Measurements from ENCODE around the gene ATP10A.

DNA sequence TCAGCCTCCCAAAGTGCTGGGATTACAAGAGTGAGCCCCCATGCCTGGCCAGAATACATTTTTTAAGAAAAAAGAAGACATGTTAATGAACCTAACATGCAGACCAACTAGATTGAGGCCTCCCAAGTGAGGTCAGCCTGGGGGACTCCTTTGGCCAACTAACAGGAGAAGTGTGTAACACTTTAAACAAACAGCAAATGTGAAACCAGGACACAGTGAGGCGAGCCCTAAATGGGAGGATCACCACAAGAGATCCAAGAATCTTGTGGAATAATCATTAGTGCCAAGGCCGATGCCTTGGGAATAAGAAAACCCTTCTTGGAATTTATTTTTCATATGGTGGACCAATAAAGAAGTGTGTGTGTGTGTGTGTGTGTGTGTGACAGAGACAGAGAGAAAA, 73.9 kb downstream of the ATP10A start:
- no peak for TF ChIP-seq POLR2AphosphoS5 (IDR thresholded peaks at IDR 0.05; ENCODE audit: low read depth, low read length)
- TF ChIP-seq, protein P1, sequence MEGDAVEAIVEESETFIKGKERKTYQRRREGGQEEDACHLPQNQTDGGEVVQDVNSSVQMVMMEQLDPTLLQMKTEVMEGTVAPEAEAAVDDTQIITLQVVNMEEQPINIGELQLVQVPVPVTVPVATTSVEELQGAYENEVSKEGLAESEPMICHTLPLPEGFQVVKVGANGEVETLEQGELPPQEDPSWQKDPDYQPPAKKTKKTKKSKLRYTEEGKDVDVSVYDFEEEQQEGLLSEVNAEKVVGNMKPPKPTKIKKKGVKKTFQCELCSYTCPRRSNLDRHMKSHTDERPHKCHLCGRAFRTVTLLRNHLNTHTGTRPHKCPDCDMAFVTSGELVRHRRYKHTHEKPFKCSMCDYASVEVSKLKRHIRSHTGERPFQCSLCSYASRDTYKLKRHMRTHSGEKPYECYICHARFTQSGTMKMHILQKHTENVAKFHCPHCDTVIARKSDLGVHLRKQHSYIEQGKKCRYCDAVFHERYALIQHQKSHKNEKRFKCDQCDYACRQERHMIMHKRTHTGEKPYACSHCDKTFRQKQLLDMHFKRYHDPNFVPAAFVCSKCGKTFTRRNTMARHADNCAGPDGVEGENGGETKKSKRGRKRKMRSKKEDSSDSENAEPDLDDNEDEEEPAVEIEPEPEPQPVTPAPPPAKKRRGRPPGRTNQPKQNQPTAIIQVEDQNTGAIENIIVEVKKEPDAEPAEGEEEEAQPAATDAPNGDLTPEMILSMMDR (IDR thresholded peaks at IDR 0.05 in 2 of 3, conservative IDR thresholded peaks at IDR 0.05 in 1 of 3; ENCODE audit: borderline replicate concordance in 1 of 3, insufficient read depth in 1 of 3, low read depth in 2 of 3, low read length in 2 of 3) = no peak
- TF ChIP-seq, protein P2, sequence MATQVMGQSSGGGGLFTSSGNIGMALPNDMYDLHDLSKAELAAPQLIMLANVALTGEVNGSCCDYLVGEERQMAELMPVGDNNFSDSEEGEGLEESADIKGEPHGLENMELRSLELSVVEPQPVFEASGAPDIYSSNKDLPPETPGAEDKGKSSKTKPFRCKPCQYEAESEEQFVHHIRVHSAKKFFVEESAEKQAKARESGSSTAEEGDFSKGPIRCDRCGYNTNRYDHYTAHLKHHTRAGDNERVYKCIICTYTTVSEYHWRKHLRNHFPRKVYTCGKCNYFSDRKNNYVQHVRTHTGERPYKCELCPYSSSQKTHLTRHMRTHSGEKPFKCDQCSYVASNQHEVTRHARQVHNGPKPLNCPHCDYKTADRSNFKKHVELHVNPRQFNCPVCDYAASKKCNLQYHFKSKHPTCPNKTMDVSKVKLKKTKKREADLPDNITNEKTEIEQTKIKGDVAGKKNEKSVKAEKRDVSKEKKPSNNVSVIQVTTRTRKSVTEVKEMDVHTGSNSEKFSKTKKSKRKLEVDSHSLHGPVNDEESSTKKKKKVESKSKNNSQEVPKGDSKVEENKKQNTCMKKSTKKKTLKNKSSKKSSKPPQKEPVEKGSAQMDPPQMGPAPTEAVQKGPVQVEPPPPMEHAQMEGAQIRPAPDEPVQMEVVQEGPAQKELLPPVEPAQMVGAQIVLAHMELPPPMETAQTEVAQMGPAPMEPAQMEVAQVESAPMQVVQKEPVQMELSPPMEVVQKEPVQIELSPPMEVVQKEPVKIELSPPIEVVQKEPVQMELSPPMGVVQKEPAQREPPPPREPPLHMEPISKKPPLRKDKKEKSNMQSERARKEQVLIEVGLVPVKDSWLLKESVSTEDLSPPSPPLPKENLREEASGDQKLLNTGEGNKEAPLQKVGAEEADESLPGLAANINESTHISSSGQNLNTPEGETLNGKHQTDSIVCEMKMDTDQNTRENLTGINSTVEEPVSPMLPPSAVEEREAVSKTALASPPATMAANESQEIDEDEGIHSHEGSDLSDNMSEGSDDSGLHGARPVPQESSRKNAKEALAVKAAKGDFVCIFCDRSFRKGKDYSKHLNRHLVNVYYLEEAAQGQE (IDR thresholded peaks at IDR 0.05; ENCODE audit: low read depth) = no peak
- TF ChIP-seq ELF1 (IDR thresholded peaks at IDR 0.05; ENCODE audit: borderline replicate concordance, low read depth) = no peak
- no peak for TF ChIP-seq EZH2 (IDR thresholded peaks at IDR 0.05)
- TF ChIP-seq, protein P3, sequence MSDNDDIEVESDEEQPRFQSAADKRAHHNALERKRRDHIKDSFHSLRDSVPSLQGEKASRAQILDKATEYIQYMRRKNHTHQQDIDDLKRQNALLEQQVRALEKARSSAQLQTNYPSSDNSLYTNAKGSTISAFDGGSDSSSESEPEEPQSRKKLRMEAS (IDR thresholded peaks at IDR 0.05) = no peak
- TF ChIP-seq, protein P4, sequence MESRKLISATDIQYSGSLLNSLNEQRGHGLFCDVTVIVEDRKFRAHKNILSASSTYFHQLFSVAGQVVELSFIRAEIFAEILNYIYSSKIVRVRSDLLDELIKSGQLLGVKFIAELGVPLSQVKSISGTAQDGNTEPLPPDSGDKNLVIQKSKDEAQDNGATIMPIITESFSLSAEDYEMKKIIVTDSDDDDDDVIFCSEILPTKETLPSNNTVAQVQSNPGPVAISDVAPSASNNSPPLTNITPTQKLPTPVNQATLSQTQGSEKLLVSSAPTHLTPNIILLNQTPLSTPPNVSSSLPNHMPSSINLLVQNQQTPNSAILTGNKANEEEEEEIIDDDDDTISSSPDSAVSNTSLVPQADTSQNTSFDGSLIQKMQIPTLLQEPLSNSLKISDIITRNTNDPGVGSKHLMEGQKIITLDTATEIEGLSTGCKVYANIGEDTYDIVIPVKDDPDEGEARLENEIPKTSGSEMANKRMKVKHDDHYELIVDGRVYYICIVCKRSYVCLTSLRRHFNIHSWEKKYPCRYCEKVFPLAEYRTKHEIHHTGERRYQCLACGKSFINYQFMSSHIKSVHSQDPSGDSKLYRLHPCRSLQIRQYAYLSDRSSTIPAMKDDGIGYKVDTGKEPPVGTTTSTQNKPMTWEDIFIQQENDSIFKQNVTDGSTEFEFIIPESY (IDR thresholded peaks at IDR 0.05; ENCODE audit: extremely low read depth, insufficient replicate concordance, low read length) = no peak
- TF ChIP-seq SP1 (IDR thresholded peaks at IDR 0.05; ENCODE audit: low read depth) = no peak
- TF ChIP-seq SIN3A (IDR thresholded peaks at IDR 0.05; ENCODE audit: low read depth) = no peak
